Ecto neural progenitor cell (in vitro differentiated cells): Measurements from ENCODE around the gene NFKBIE.

Source experiments
- DNase-seq: peaks from one replicate; pipeline ENCODE4 v3.0.0-alpha.2; 2018; ENCODE audit warnings: low spot score

The NFKBIE gene

GRCh38 chr6:44297063-44298038 lies 32.0 kb upstream of the NFKBIE start:
- DNase-seq, result peak; percentile 81

DNA sequence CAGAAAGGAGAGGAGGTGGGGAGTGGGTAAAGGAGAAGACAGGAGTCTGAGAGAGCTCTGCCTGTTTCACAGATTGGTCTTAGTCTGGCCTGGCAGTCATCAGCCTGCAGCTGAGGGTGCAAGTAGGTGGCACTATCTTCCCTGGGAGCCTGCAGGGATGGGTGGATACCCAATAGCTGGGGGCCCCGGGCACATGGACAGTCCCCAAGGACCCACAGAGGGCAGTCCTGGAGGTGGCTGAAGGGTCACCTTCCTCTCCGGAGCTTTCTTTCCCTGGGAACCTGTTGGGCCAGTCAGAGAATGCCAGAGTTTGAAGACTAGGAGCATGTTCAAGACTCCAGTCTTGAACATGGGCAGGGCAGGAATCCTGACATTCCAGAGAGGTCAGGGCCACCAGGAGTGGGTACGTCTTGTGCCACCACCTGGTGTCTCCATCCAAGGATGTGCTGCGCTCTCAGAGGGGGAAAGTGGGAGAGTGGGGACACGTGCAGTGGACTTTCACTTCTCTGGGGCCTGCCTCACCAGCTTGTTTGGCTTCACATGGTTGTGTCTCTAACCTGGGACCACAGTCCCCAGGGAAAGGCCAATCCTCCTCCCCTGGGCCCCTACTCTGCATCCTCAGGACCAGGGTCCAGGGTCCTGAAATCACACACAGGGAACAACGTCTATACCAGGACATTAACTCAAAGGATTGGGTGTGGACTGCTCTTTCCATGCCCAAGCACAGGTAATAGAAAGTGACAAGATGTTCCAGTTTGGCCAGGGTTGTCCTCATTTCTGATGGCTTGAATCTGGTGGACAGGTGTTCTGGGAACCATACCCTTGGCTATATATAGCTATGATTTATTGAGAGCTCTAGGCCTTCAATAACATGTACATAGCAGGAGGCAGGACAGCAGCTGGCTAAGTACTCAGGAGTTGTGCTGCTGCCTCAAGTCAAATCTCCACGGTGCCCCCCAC lies 29.8 kb upstream of the NFKBIE start:
- DNase-seq, result no peak

- DNase-seq, result no peak
Observed at GRCh38 chr6:44292661-44293365, 27.5 kb upstream of the NFKBIE start.

- no peak for DNase-seq
Observed at GRCh38 chr6:44291841-44292240, 26.5 kb upstream of the NFKBIE start.

DNA sequence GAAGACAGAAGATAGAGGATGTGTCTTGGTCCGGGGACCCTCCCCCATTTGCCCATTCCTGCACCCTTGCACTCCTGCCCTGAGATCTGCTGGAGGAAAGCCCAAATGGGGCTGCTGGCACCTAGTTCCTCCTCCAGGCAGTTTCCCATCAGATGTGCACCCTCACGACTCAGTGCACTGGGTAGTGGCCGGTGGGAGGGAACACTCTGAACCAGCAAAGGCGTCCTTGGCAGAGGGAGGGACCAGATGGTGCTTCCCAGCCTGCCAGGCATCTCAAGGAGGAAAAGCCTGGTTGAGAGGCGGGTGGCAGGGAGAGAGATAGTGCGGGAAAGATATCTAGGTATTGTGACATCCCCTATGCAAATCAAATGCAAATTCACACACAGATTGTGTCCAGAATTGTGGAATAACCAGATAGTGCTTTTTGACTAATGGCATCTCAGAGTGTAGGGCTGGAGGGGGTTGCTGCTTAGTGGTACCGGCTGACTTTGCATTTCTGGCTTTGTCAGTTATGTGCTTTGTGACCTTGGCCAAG lies 24.4 kb upstream of the NFKBIE start:
- DNase-seq, result no peak

DNA sequence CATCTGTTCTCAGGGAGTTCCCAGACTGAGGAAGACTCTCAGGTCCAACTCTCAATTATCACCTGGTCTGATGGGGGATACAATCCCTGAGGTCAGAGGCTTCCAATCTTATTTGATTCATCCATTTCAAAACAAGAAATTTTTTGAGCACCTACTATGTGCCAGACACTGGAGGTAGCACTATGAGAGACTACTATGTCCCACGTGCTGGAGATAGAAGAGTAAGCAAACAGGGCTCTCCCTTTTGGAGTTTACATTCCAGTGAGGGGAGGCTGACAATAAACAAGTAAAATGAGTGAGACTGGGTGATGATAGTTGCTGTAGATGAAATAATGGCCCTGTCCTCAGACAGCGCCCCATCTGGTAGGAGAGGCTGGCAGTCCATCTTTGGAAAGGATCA lies 21.4 kb upstream of the NFKBIE start:
- DNase-seq, result no peak

GRCh38 chr6:44286285-44286565 lies 20.9 kb upstream of the NFKBIE start:
- no peak for DNase-seq

DNA sequence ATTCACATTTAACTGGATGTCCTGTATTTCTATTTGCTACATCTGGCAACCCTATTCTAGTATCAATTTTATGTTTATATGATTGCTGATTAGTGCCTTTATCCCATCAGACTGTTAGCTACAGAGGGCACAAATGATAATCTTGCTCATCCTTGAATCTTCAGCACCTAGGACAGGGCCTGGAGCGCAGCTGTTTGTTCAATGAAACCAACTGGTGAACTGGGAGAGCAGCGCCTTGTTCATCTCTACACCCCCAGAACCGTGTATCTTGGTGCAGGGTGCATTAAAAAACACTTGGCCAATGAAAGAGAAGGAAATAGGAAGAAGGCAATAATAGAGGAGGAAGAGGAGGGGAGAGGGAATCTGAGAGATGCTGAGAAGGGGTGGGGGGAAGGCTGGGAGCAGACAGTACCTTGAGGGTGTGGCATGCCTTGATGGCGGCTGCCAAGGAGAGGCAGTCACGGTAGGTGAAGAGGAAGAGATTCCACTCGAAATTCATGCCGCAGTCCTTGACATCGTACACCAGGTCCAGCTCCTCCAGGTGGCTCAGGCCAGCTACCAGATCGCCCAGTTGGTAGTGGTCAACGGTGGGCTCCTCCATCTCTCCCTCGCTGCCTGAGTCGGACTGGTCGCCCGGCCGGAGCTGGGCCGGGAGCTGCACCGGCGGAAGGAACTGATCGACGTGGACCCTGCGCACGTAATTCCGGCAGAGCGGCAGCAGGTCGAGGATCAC lies 20.4 kb upstream of the NFKBIE start:
- DNase-seq, result no peak

DNA sequence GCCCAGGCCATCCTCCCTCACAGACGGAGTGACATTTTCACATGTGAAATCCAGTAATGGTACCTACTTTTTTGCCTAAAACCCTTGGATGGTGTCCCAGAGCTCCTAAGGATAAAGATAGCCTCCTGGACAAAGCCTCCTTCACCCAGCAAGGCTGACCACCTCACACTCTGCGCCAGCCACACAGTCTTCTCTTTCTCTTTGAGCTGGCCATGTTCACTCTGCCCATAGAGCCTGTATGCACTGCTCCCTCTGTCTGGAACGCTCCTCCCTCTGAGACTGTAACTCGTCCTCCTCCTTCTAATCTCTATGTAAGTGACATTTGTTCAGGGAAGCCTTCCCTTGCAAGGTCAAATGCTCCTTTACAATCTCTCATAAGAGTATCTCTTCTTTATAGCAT lies 19.5 kb upstream of the NFKBIE start:
- DNase-seq, result no peak

DNA sequence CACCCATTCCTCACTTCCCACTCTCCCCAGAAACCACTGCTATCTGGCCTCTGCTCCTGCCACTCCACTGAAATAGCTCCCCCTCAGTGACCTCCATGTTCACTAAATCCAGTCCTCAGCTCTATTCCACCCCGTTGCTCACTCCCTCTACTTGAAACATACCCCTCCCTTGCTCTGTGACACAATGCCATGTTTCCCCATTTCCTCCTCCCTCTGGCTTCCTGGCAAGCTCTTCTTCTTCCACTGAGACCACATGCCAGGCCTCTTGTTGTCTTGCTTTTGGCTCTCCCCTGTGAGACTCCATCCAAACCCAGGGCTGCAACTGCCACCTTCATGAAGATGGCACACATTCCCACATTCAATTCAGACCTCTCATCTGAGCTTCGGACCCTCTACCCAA lies 18.8 kb upstream of the NFKBIE start:
- no peak for DNase-seq

DNA sequence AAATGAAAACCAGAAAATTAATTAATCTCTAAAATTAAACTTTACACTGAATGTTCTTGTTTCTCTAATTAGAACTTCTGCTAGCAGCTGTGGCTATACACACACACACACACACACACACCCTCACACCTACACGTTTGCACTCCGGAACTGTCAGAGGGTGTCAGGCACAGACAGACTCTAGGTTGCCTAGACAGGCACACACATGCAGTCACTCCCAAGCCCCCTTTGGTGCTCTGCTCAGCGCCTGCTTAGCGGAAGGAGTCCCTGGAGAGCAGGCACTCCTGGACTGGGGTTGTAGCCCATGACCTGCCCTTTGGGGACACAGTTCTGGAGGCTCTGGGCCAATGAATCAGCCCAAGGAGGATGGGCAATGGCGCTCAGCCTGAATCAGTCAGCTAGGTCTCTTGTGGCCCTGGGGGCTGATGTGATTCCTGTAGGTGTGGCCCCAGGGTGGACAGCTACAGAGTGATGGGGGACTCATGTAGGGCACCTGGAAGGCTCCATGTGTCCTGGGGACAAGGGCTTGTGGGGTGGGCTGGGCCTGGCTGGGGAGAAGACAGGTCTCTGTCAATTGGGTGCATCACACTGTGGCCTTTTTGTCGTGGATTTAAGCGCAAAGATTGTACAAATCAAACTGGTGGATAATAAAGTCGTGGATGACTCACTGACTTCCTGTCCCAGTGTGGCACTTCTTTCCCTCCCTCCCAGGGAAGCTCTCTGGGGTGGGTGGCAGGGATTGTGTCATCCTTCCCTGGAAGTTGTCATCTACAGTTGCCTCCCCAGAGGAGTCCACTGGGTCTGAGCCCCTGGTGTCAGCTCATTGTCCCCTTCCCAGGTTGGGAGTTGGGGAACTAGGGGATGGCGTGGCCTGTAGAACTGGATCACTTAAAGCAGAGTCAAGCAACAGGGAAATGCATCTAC lies 13.7 kb upstream of the NFKBIE start:
- no peak for DNase-seq

DNA sequence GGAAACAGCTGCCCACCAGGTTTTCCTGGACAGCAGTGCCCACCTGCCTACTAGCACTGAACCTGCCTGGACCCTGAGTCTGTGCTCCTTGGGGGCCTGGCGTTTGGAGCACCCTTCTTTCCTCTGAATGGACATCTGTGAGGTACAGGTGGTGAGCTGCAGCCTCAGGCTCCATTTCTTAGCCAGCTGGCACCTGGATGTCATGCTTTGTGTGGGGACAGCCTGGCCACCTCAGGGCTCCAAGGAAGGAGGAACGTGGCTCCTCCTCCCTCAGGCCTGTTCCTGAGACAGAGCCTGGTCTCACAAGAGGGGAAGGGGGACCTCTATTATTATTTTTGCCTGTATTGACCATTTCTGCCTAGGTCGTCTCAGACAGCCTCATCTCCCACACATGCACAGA lies 13.0 kb upstream of the NFKBIE start:
- no peak for DNase-seq

DNA sequence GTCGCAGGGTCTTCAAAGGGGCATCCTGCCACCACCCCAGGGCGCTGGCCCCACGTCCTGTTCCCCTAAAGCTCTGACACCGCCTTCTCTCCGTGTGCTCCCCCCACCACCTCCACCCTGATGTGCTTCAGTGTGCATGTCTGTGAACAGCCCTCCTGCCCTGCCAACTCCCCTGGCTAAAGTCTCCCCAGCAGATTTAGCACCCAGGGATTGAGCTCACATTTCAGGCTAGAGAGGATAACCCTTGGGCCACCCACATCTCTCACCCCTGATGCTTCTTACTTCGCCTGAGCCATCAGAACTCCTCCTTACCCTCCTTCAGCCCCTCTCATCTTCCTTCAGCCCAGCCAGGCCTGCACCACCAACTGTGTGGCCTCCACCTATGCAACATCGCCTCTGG lies 12.4 kb upstream of the NFKBIE start:
- no peak for DNase-seq

DNA sequence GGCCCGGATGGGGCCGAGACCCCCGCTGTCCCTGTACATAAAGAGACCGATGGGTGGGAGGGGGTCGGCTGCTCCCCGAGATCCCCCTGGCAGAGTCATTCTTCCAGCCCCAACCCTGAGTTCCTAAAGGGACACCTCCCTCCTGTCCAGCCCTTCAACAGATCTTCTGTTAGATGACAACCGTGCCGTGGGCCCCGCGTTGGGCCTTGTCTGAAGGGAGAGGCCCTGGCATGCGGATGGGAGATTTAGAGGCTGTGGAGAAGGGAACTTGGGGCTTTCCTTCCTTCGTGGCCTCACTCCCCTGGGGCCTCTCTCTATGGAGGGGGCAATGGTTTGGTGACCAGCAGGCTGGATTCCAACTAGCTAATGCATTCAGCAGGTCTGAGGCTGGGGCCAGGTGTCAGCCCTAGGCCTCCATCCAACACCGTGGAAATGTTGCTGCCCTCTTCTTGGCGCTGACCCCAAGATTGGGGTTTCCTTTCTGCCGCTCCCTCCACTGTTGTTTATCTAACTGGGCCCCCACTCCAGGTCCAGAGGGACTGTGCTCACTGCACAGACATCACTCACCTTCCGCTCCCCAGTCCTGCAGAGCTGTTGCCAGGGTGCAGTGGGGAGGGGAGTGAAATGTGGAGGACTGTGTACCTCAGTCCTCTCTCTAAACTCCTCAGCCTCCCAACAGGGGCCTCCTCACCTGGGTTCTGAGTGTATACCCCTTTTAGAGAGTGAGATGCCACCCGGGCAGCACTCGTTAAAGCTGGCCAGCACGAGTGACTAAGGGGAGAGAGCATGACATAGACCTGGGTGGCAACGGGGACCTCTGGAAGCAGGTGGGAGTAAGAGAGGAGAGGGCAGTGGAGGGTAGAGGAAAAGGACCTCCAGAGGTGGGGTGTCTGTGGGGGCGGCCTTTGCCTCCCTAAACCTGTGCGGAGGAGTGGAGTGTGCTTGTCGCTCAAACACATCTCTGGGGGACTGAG lies 11.6 kb upstream of the NFKBIE start:
- DNase-seq, result no peak

- DNase-seq, result no peak
Observed at GRCh38 chr6:44275749-44276648, 10.6 kb upstream of the NFKBIE start.

- DNase-seq, result no peak
Observed at GRCh38 chr6:44275271-44275748, 10.0 kb upstream of the NFKBIE start.

DNA sequence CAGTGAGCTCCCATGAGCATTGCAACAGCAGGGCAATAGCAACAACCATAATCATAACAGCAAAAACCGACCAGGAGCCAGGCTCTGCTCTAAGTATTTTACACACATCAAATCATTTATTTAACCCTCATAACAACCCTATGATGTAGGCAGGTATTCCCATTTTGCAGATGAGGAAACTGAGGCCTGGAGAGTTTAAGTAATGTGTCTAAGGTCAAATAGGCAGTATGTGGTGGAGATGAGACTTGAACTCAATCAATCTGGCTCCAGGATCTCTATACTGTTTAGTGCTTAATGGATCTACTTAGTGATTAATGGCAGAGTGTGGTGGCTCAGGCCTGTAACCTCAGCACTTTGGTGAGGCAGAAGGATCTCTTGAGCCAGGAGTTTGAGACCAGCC lies 8.3 kb upstream of the NFKBIE start:
- no peak for DNase-seq

GRCh38 chr6:44272999-44273566 lies 7.7 kb upstream of the NFKBIE start:
- no peak for DNase-seq
